Fibroblast of villous mesenchyme (primary cell): ENCODE measurements around the gene LCLAT1. TPM values are rescaled to one million over a fixed set of nuclear protein-coding genes. Genes with fewer than 3 reads are reported as not detected.
A peak's percentile ranks its signal among the peaks of the same experiment; 100 is the strongest.

ENCODE experiments used
- DNase-seq: peaks from one replicate; pipeline ENCODE4 v3.0.0-alpha.2; 2010; ENCODE audit warnings: low read depth
- H3K4me3 ChIP-seq: 2 replicates; pipeline ENCODE4 v1.5.1; 2011; ENCODE audit warnings: low read depth, mild to moderate bottlenecking, low read length
- CTCF ChIP-seq: IDR thresholded peaks from 2 replicates; pipeline ENCODE4 v1.5.1; 2012; ENCODE audit warnings: low read depth, mild to moderate bottlenecking, low read length; ENCODE audit not compliant: insufficient read depth
- total RNA-seq: library from RNA; depleted of rRNA; stranded (reverse); fragments of >200 nt; gene quantifications from 2 replicates; pipeline ENCODE4 v1.2.3, GENCODE V29; 2012

LCLAT1 gene
- total RNA-seq, 1 donor: 50.1 TPM

DNA sequence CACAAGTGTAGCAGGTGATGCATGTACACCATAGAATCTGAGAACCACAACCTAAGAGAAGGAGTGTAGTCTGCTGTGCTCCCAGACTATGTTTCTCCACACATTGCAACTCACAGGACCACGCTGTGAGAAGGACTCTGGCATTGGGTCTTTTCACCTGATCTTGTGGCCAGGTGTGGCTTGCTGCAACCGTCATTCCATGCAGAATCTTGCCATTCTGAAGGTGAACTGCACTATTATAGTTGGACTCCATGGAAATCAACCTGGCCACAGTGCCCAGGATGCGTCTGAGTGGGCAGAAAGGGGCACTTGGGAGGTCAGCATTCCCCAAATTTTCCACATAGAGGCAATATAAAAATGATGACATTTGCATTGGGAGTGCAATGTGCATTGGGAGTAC, 237.9 kb downstream of the LCLAT1 start:
- DNase-seq: no peak
- no peak for TF ChIP-seq CTCF

GRCh38 chr2:30686000-30686399, 239.0 kb downstream of the LCLAT1 start:
- no peak overlapping the region for H3K4me3 ChIP-seq
- peak; percentile 28 for TF ChIP-seq CTCF
- no peak for DNase-seq

More for the DNA sequence above, 237.9 kb downstream of the LCLAT1 start:
- H3K4me3 ChIP-seq: no peak overlapping the region

DNA sequence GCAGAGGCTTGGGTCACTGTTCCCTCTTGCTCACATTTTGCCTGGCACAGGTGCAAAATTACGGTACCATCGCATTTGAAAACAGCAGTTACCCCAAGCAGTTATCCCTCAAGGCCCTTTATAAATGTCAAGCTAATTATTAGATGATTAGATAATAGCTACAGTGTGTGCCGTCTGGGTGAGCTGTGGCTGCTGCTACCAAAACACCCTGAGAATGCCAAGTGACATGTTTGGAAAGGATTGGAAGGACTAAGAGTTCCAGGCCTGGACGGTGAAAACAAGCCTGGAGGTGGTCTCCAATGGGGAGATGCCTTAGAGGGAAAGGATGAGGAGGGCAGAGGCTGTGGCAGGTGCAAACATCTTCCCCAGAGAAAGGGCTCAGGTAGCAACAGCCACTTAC, 239.6 kb downstream of the LCLAT1 start:
- no peak overlapping the region for H3K4me3 ChIP-seq
- no peak for TF ChIP-seq CTCF
- DNase-seq: no peak

DNA sequence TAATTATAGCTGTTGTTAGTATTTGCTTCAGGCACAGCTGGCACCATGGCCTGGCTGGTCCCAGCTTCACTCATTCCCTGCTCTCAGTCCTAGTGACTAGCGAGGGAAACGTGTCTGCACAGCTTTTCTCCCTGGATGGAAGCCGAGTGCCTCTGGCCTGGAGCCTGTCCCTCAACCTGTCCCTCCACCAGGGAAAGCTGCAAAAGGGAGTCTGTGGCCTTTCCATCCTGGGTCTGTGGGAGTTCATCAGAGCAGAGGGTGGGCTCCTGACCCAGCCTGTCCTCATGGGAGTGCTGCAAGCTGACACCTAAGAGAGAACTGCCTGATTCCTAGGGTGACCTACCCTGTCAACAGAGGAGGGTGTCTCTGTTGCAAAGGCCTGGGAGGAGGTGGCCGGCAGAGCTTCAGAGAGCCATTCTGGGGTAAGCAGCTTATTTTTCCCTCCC, 241.9 kb downstream of the LCLAT1 start:
- H3K4me3 ChIP-seq: no peak overlapping the region
- DNase-seq: no peak
- no peak for TF ChIP-seq CTCF

DNA sequence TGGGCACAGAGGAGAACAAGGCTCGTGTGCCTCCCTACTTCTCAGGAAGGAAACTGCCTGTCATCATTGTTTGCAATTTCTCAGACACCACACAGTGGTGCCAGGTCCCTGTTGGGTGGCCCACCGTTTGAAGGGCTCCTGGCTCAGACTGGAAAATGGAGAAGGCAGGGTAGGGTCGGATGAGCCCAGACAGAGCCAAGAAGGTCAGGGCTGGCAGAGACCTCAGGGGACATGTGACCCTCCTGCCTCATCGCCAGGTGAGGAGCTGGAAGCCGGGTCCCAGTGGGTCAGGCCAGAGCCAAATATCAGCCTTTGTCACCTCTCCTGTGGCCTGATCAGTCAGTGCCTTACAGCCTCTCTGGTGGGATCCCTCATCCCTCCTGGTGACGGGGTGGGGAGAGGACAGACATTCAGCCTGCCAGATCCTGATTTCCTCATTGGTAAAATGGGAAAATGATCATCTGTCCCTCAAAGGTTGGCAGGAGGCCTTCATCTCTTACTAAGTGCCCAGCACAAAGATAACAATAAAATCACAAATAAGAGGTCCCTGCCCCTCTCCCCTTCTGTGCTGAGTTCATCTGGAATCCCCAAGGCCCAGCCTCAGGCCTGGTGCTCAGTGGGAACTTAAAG, 242.6 kb downstream of the LCLAT1 start:
- no peak for TF ChIP-seq CTCF
- no peak for DNase-seq

GRCh38 chr2:30690126-30690561, 243.1 kb downstream of the LCLAT1 start:
- H3K4me3 ChIP-seq: no peak overlapping the region
- no peak for TF ChIP-seq CTCF
- DNase-seq: no peak

More for the DNA sequence above, 242.6 kb downstream of the LCLAT1 start:
- no peak overlapping the region for H3K4me3 ChIP-seq
